ENCODE measurements around the gene EN2.

EN2 gene

GRCh38 chr7:155425011-155425340 lies 33.0 kb upstream of the EN2 start:
- no peak overlapping the region for H3K27ac Mint-ChIP-seq
- no peaks in the 10 kb centered on the region for H3K4me1 Mint-ChIP-seq
- H3K27me3 Mint-ChIP-seq (ENCODE audit: low read depth) = peaks cover 70% of the 10 kb centered on the region
- H3K9me3 Mint-ChIP-seq = peaks cover 6% of the 10 kb centered on the region
- no peaks in the 10 kb centered on the region for H3K36me3 Mint-ChIP-seq (ENCODE audit: low read depth)
- no peak overlapping the region for H3K4me3 Mint-ChIP-seq
- no peak for TF ChIP-seq CTCF (IDR thresholded peaks at IDR 0.05; ENCODE audit: unreplicated experiment in 3 of 3)

- TF ChIP-seq CTCF (IDR thresholded peaks at IDR 0.05; ENCODE audit: unreplicated experiment in 3 of 3) = no peak
- no peak overlapping the region for H3K27ac Mint-ChIP-seq
Observed at GRCh38 chr7:155425887-155426286, 32.0 kb upstream of the EN2 start.

GRCh38 chr7:155426543-155427410 lies 31.2 kb upstream of the EN2 start:
- no peak overlapping the region for H3K4me3 Mint-ChIP-seq
- no peaks in the 10 kb centered on the region for H3K4me1 Mint-ChIP-seq
- no peak overlapping the region for H3K27ac Mint-ChIP-seq
- peaks cover 74% of the 10 kb centered on the region for H3K27me3 Mint-ChIP-seq (ENCODE audit: low read depth)
- H3K36me3 Mint-ChIP-seq (ENCODE audit: low read depth) = no peaks in the 10 kb centered on the region
- TF ChIP-seq CTCF (IDR thresholded peaks at IDR 0.05; ENCODE audit: unreplicated experiment in 3 of 3) = no peak
- peaks cover 8% of the 10 kb centered on the region for H3K9me3 Mint-ChIP-seq

More at GRCh38 chr7:155425887-155426286, 32.0 kb upstream of the EN2 start:
- Mint-ChIP-seq H3K4me1 (no peaks in the 10 kb centered on the region), H3K4me3 (no peak overlapping the region), H3K36me3 (ENCODE audit: low read depth) (no peaks in the 10 kb centered on the region), H3K9me3 (peaks cover 6% of the 10 kb centered on the region), H3K27me3 (ENCODE audit: low read depth) (peaks cover 72% of the 10 kb centered on the region)

- TF ChIP-seq CTCF (IDR thresholded peaks at IDR 0.05; ENCODE audit: unreplicated experiment in 3 of 3) = no peak
- H3K9me3 Mint-ChIP-seq = peaks cover 8% of the 10 kb centered on the region
- no peak overlapping the region for H3K27ac Mint-ChIP-seq
Observed at GRCh38 chr7:155427411-155428038, 30.4 kb upstream of the EN2 start.

GRCh38 chr7:155428171-155428834 lies 29.6 kb upstream of the EN2 start:
- Mint-ChIP-seq H3K27me3 (ENCODE audit: low read depth) (peaks cover 82% of the 10 kb centered on the region), H3K4me1 (no peaks in the 10 kb centered on the region), H3K27ac (no peak overlapping the region), H3K36me3 (ENCODE audit: low read depth) (no peaks in the 10 kb centered on the region), H3K9me3 (peaks cover 8% of the 10 kb centered on the region), H3K4me3 (no peak overlapping the region)
- no peak for TF ChIP-seq CTCF (IDR thresholded peaks at IDR 0.05; ENCODE audit: unreplicated experiment in 3 of 3)

More at GRCh38 chr7:155427411-155428038, 30.4 kb upstream of the EN2 start:
- Mint-ChIP-seq H3K4me3 (no peak overlapping the region), H3K4me1 (no peaks in the 10 kb centered on the region), H3K36me3 (ENCODE audit: low read depth) (no peaks in the 10 kb centered on the region), H3K27me3 (ENCODE audit: low read depth) (peaks cover 79% of the 10 kb centered on the region)
